Breast epithelium (tissue), 4 donors: ENCODE data around the gene COX7B. TPM values are rescaled to one million over a fixed set of nuclear protein-coding genes. Genes with fewer than 3 reads are reported as not detected.
"Not testable (repeated sequence)": the region's sequence is repeated elsewhere in the genome, so short reads cannot be mapped to it uniquely, and the experiment has no call there.

Experiments
- DNase-seq, 2 donors: peaks; one replicate each; pipeline ENCODE4 v3.0.0-alpha.2; 2019; ENCODE audit warnings: low spot score in 2 of 2
- H3K27ac ChIP-seq, 2 donors: fragments of 200-600 bp; sonication (generic) in 1 of 2; one replicate each; pipeline ENCODE4 v1.5.1; 2016 to 2019; ENCODE audit warnings: mild to moderate bottlenecking in 1 of 2
- H3K27me3 ChIP-seq, 2 donors: fragments of 200-600 bp; sonication (generic) in 1 of 2; one replicate each; pipeline versions ENCODE4 v1.5.1 to v1.6.0; 2017 to 2019; ENCODE audit warnings: control low read depth in 1 of 2, mild to moderate bottlenecking in 1 of 2
- H3K36me3 ChIP-seq: fragments of 200-600 bp; one replicate; pipeline ENCODE4 v1.5.1; 2019
- H3K4me1 ChIP-seq, 2 donors: fragments of 200-600 bp; sonication (generic); one replicate each; pipeline ENCODE4 v1.5.1; 2016 to 2019; ENCODE audit warnings: control low read depth in 1 of 2
- H3K4me3 ChIP-seq, 3 donors: fragments of 200-600 bp; sonication (generic); 1 replicate in 2 of 3; 2 replicates in 1 of 3; pipeline ENCODE4 v1.5.1; 2016 to 2019; ENCODE audit warnings: mild to moderate bottlenecking in 3 of 3, moderate library complexity in 2 of 3
- H3K9me3 ChIP-seq, 2 donors: fragments of 200-600 bp; sonication (generic) in 1 of 2; one replicate each; pipeline ENCODE4 v1.5.1; 2016 to 2019; ENCODE audit warnings: control low read depth in 1 of 2
- POLR2A ChIP-seq: fragments of 450-650 bp; IDR thresholded peaks from one replicate; pipeline ENCODE4 v1.6.1; 2016; ENCODE audit warnings: antibody characterized with exemption, mild to moderate bottlenecking, moderate library complexity
- POLR2AphosphoS5 ChIP-seq, 3 donors: sonication (generic); formaldehyde crosslinking; IDR thresholded peaks; one replicate each; pipeline ENCODE4 v1.6.1; 2017; ENCODE audit warnings: antibody characterized with exemption in 3 of 3
- intact Hi-C: fragments of 100-400 bp; cut with DNase I; formaldehyde crosslinking; loops from one replicate; pipeline ENCODE4 v1.15.1; 2023; ENCODE audit warnings: low total_unique reads
- total RNA-seq, 3 donors: library from RNA; depleted of rRNA; stranded (reverse); fragments of >200 nt; gene quantifications; one replicate each; pipeline ENCODE4 v1.1.0, GENCODE V29; 2016
- TF ChIP-seq, protein P1 (sequence below), 3 donors: fragments of 450-650 bp; IDR thresholded peaks; one replicate each; pipeline ENCODE4 v1.5.1; 2016 to 2017; ENCODE audit warnings: antibody characterized with exemption in 3 of 3, mild to moderate bottlenecking in 3 of 3, moderate library complexity in 3 of 3

Gene COX7B
- total RNA-seq, 3 donors from 2014 or later, result 219 to 412 (median 261) TPM

- no peak for DNase-seq
- intact Hi-C loops, result no loop called here
- H3K9me3 ChIP-seq, result no peaks in the 10 kb centered on the region
- TF ChIP-seq POLR2AphosphoS5 (IDR thresholded peaks at IDR 0.05) (no peak), POLR2A (no peak)
- TF ChIP-seq, protein P1, sequence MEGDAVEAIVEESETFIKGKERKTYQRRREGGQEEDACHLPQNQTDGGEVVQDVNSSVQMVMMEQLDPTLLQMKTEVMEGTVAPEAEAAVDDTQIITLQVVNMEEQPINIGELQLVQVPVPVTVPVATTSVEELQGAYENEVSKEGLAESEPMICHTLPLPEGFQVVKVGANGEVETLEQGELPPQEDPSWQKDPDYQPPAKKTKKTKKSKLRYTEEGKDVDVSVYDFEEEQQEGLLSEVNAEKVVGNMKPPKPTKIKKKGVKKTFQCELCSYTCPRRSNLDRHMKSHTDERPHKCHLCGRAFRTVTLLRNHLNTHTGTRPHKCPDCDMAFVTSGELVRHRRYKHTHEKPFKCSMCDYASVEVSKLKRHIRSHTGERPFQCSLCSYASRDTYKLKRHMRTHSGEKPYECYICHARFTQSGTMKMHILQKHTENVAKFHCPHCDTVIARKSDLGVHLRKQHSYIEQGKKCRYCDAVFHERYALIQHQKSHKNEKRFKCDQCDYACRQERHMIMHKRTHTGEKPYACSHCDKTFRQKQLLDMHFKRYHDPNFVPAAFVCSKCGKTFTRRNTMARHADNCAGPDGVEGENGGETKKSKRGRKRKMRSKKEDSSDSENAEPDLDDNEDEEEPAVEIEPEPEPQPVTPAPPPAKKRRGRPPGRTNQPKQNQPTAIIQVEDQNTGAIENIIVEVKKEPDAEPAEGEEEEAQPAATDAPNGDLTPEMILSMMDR (IDR thresholded peaks at IDR 0.05), result no peak
- no peaks in the 10 kb centered on the region for H3K36me3 ChIP-seq
- H3K27ac ChIP-seq, result no peak overlapping the region
- peaks cover 0 to 15% of the 10 kb centered on the region in 2 donors for H3K27me3 ChIP-seq
- no peak overlapping the region for H3K4me3 ChIP-seq
- no peaks in the 10 kb centered on the region for H3K4me1 ChIP-seq
Observed at GRCh38 chrX:77917294-77917933, 18.1 kb downstream of the COX7B start.

DNA sequence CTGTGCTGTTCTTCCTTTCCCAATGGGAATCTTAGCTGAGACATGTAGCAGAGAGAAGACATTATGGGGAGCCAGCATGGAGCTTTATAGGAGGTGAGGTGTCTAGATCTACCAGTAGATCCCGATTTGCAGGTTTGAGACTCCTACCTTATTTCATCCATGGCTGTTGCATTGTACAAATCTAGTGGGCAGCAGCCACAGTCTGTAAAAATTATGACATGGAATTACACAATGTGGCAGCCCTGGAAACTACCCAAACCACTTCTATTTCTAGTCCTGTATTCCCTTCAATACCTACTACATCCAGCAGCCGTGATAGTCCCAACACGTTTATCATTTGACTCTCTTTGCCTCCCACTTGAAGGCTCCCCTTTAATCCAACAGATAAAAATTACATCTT, 19.3 kb downstream of the COX7B start:
- no peak for DNase-seq
- Histone ChIP-seq H3K4me1 (no peaks in the 10 kb centered on the region), H3K4me3 (no peak overlapping the region), H3K9me3 (no peaks in the 10 kb centered on the region), H3K27ac (no peak overlapping the region), H3K36me3 (no peaks in the 10 kb centered on the region), H3K27me3 (peaks cover 0 to 15% of the 10 kb centered on the region in 2 donors)
- TF ChIP-seq, protein P1 (IDR thresholded peaks at IDR 0.05), result no peak
- TF ChIP-seq POLR2AphosphoS5 (IDR thresholded peaks at IDR 0.05) (no peak), POLR2A (no peak)
- intact Hi-C loops, result no loop called here

GRCh38 chrX:77919370-77919769, 20.1 kb downstream of the COX7B start:
- H3K27ac ChIP-seq, DNase-seq, H3K36me3 ChIP-seq, H3K9me3 ChIP-seq, H3K4me3 ChIP-seq, H3K4me1 ChIP-seq, intact Hi-C loops: not testable (repeated sequence)
- H3K27me3 ChIP-seq, result peaks cover 0 to 15% of the 10 kb centered on the region in 2 donors

- intact Hi-C loops, result no loop called here
- no peak for DNase-seq
Observed at GRCh38 chrX:77922787-77923186, 23.5 kb downstream of the COX7B start.

DNA sequence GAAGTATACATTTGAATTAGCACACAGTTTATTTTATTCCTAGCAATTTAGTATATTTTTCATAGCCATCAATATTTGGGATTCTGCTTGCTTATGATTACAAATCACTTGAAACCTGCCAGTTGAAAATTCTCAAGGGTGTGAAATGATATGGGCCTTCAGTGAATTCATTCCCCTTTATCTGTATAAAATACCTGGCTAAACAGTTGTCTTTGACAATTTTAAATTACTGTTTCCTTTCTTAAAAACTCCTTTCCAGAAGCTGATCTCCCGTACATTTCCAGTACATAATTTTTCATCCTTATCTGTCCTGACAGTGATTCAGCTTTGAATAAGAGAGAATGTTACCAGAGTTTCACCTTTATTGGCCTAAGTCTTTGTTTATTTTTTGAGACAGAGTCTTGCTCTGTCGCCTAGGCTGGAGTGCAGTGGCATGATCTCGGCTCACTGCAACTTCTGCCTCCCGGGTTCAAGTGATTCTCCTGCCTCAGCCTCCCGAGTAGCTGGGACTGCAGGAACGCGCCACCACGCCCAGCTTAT, 25.1 kb downstream of the COX7B start:
- no peaks in the 10 kb centered on the region for H3K9me3 ChIP-seq
- no peaks in the 10 kb centered on the region for H3K36me3 ChIP-seq
- TF ChIP-seq POLR2AphosphoS5 (IDR thresholded peaks at IDR 0.05) (no peak), POLR2A (no peak)
- TF ChIP-seq, protein P1 (IDR thresholded peaks at IDR 0.05), result no peak
- intact Hi-C loops, result no loop called here
- H3K4me3 ChIP-seq, result no peak overlapping the region
- H3K27ac ChIP-seq, result no peak overlapping the region
- no peaks in the 10 kb centered on the region for H3K4me1 ChIP-seq
- DNase-seq, result no peak
- peaks cover 0 to 20% of the 10 kb centered on the region in 2 donors for H3K27me3 ChIP-seq

More at GRCh38 chrX:77922787-77923186, 23.5 kb downstream of the COX7B start:
- H3K4me3 ChIP-seq, result no peak overlapping the region
- H3K4me1 ChIP-seq, result no peaks in the 10 kb centered on the region
- TF ChIP-seq, protein P1 (IDR thresholded peaks at IDR 0.05), result no peak
- TF ChIP-seq POLR2A (no peak), POLR2AphosphoS5 (IDR thresholded peaks at IDR 0.05) (no peak)
- no peaks in the 10 kb centered on the region for H3K9me3 ChIP-seq
- peaks cover 0 to 20% of the 10 kb centered on the region in 2 donors for H3K27me3 ChIP-seq
- H3K36me3 ChIP-seq, result no peaks in the 10 kb centered on the region
- H3K27ac ChIP-seq, result no peak overlapping the region
